ENCODE results near the gene RAB2B.
"Not testable (repeated sequence)": the region's sequence is repeated elsewhere in the genome, so short reads cannot be mapped to it uniquely, and the experiment has no call there.

Gene RAB2B

GRCh38 chr14:21454843-21455544 is 21.8 kb downstream of the RAB2B start:
- no peak for TF ChIP-seq CTCF (conservative IDR thresholded peaks at IDR 0.05; ENCODE audit: low read length)
- peak; percentile 8 for DNase-seq (ENCODE audit: low read depth)
- H3K4me3 ChIP-seq (ENCODE audit: low read length) = peak overlapping the region; percentile 94

- no peak for DNase-seq (ENCODE audit: low read depth)
- TF ChIP-seq CTCF (conservative IDR thresholded peaks at IDR 0.05; ENCODE audit: low read length) = no peak
- H3K4me3 ChIP-seq (ENCODE audit: low read length) = no peak overlapping the region
Measured at GRCh38 chr14:21449899-21450216, 26.9 kb downstream of the RAB2B start.

GRCh38 chr14:21442657-21443056 is 34.1 kb downstream of the RAB2B start:
- DNase-seq (ENCODE audit: low read depth); H3K4me3 ChIP-seq (ENCODE audit: low read length): not testable (repeated sequence)

DNA sequence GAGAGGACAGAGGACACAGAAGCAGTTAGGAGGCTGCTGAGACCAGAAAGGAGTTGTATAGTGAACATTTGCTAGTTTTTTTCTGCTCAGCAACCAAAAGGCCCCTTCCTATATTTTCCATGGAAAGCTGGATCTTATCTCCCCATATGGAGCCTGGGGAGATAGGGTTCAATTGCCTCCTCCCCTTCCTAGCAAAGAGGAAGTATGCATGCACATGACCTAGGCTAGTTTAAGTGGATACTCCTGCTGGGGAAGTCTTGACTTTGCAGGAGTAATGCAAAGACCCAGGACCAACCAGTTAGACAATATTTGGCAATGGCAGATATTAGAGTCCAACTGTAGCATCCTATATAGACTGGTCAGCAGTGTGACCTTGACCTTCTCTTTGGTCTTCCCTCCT is 35.9 kb downstream of the RAB2B start:
- DNase-seq (ENCODE audit: low read depth) = no peak
- no peak for TF ChIP-seq CTCF (conservative IDR thresholded peaks at IDR 0.05; ENCODE audit: low read length)
- no peak overlapping the region for H3K4me3 ChIP-seq (ENCODE audit: low read length)

DNA sequence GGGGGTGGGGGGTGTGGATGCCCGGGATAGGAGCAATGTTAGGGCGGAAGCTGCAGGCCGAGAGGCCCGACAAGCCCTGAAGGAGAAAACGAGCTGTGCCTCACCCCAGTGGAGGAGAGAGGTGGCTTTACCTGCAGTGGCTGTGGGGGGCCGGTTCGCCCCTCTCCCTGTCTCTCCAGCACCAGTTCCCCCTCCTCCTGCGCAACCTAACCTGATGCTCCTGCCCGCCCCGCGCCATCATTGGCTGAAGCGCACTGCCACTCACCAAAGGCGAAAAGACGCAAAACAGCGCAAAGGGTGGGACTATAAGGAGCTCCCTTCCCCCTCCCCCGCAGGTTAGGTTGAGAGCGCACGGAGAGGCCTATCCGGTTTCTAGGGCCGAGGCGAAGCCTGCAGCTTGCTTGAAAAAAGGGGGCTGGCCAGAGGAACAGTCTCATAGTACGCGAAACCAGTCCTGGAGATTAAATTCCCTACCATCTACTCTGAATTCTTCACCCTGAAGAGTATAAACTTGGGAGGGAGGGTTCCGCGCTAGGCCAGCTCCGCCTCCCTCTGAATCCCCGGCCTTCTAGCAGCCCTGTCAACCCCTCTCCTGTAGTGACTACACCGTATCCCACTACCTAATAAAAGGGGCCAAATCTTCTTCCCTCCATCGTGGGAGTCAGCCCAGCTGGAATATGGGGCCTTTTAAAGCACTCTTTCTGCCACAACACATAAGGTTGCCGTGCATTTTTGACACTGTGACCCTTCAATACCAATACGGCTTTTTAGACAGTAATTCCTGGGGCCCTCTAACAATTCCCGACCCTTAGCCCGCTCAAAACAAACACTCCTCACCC is 39.5 kb downstream of the RAB2B start:
- no peak for TF ChIP-seq CTCF (conservative IDR thresholded peaks at IDR 0.05; ENCODE audit: low read length)
- peak overlapping the region; percentile 97 for H3K4me3 ChIP-seq (ENCODE audit: low read length)
- peak; percentile 99 for DNase-seq (ENCODE audit: low read depth)

DNA sequence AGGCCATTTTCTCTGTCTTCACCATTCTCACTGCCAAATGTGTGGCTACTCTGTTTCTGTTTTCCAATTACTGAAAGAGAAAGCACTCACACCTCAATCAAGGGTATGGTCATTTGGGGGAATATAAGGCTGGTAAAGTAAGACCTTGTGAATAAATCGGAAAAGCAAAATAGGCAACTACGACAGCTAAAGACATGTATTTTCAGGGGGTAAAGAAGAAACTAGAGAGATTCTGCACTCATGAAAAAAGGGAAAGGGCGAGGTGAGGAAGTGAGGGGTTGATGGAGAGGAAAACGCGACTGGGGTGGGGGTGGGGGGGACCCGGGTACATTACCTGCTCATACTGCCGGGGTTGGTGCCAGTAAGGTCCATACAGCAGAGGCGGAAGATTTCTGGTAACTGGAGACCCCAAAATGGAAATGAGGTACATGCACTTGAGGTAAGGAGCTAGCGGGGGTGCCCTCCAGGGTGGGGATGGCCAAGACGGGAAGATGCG is 40.1 kb downstream of the RAB2B start:
- DNase-seq (ENCODE audit: low read depth) = no peak
- H3K4me3 ChIP-seq (ENCODE audit: low read length) = peak overlapping the region; percentile 97
- no peak for TF ChIP-seq CTCF (conservative IDR thresholded peaks at IDR 0.05; ENCODE audit: low read length)

DNA sequence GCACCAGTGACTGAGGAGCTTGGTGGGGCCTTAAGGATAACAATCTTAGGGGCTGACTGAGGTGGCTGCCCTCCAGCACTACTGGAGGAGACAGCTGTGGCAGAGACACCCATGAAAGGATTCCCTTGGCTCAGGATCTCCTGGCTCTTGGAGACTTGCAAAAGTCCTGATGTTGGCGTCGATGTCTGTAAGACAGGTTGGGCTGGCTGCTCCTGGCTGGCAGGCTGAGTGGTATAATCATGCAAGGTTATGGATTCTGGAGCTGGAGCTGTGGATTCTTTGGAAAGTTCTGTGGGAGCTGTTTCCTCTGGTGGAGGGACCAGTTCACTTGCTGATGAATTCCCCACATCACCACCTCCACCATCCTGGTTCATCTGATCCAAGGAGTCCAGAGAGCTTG is 45.6 kb downstream of the RAB2B start:
- DNase-seq (ENCODE audit: low read depth) = no peak
- no peak for TF ChIP-seq CTCF (conservative IDR thresholded peaks at IDR 0.05; ENCODE audit: low read length)
- H3K4me3 ChIP-seq (ENCODE audit: low read length) = no peak overlapping the region

Data from AG10803 (cell line).